Endodermal cell (in vitro differentiated cells): ENCODE results near the gene CACNA2D4. TPM values are rescaled to one million over a fixed set of nuclear protein-coding genes. Genes with fewer than 3 reads are reported as not detected.
A peak's percentile ranks its signal among the peaks of the same experiment; 100 is the strongest.

ENCODE experiments used
- DNase-seq: peaks from one replicate; pipeline ENCODE4 v3.0.0-alpha.2; 2017
- H3K27ac ChIP-seq: 2 replicates; pipeline ENCODE4 v1.5.1; 2013; ENCODE audit warnings: mild to moderate bottlenecking, low read depth, low read length, moderate library complexity
- H3K27me3 ChIP-seq: 2 replicates; pipeline ENCODE4 v1.6.1; 2013; ENCODE audit warnings: mild to moderate bottlenecking, low read length, moderate library complexity; ENCODE audit not compliant: insufficient read depth, control insufficient read depth, poor library complexity, severe bottlenecking
- H3K36me3 ChIP-seq: 2 replicates; pipeline ENCODE4 v1.7.0; 2013; ENCODE audit warnings: mild to moderate bottlenecking, low read length, moderate library complexity; ENCODE audit not compliant: control insufficient read depth, insufficient read depth
- H3K4me1 ChIP-seq: one replicate; pipeline ENCODE4 v1.7.0; 2013; ENCODE audit warnings: low read length; ENCODE audit not compliant: control insufficient read depth, insufficient read depth
- H3K4me3 ChIP-seq: 2 replicates; pipeline ENCODE4 v1.5.1; 2013; ENCODE audit warnings: mild to moderate bottlenecking, low read length, moderate library complexity
- H3K9ac ChIP-seq: 2 replicates; pipeline ENCODE4 v1.6.1; 2013; ENCODE audit warnings: mild to moderate bottlenecking, low read length, moderate library complexity; ENCODE audit not compliant: poor library complexity, severe bottlenecking; ENCODE audit errors: extremely low read depth
- H3K9me3 ChIP-seq: 2 replicates; pipeline ENCODE4 v1.6.1; 2013; ENCODE audit warnings: mild to moderate bottlenecking, low read length, moderate library complexity; ENCODE audit not compliant: control insufficient read depth
- H3K27ac Mint-ChIP-seq: 2 replicates; pipeline ENCODE4 v1.8.0; 2020; ENCODE audit warnings: mixed read lengths
- H3K27me3 Mint-ChIP-seq: 2 replicates; pipeline ENCODE4 v1.8.0; 2021; ENCODE audit warnings: mild to moderate bottlenecking, mixed read lengths; ENCODE audit not compliant: insufficient read depth
- H3K36me3 Mint-ChIP-seq: 2 replicates; pipeline ENCODE4 v1.8.0; 2020; ENCODE audit warnings: low read depth, mixed read lengths
- H3K4me1 Mint-ChIP-seq: 2 replicates; pipeline ENCODE4 v1.8.0; 2020; ENCODE audit warnings: mixed read lengths
- H3K4me3 Mint-ChIP-seq: 2 replicates; pipeline ENCODE4 v1.8.0; 2020; ENCODE audit warnings: mild to moderate bottlenecking, moderate library complexity, mixed read lengths
- H3K9me3 Mint-ChIP-seq: 2 replicates; pipeline ENCODE4 v1.8.0; 2020; ENCODE audit warnings: mild to moderate bottlenecking, mixed read lengths
- CTCF ChIP-seq: fragments of 200-600 bp; sonication (generic); conservative IDR thresholded peaks from 2 replicates; pipeline ENCODE4 v1.5.0; 2021; ENCODE audit warnings: antibody characterized with exemption, mild to moderate bottlenecking
- WGBS, 2 experiments: methylation state at CpG; one replicate each; pipeline versions ENCODE4 v1.1.5 to v1.1.7; 2013; ENCODE audit warnings: missing lambda C conversion rate in 2 of 2, mixed read lengths in 1 of 2; ENCODE audit not compliant: insufficient coverage in 1 of 2, insufficient read length in 1 of 2; 5-methylcytosine and 5-hydroxymethylcytosine counted together
- total RNA-seq, 2 donors: library from RNA; stranded (reverse); fragmentation: NEBNext Ultra II Directional in 1 of 2; extraction: Animal tissue kit (Norgen Biotek cat#: 25700) in 1 of 2; gene quantifications; 2 replicates in 1 of 2; 3 replicates in 1 of 2; pipeline ENCODE4 v1.2.1, GENCODE V29; 2021

The CACNA2D4 gene
- total RNA-seq, 2 donors from 2014 or later = 4.3 to 5.7 TPM

GRCh38 chr12:1778911-1779310, 139.5 kb downstream of the CACNA2D4 start:
- H3K9me3 ChIP-seq = no peaks in the 10 kb centered on the region
- peaks cover 45% of the 10 kb centered on the region for H3K4me1 Mint-ChIP-seq
- no peaks in the 10 kb centered on the region for H3K27me3 Mint-ChIP-seq

GRCh38 chr12:1777798-1778197, 140.7 kb downstream of the CACNA2D4 start:
- Mint-ChIP-seq H3K27ac (no peak overlapping the region), H3K4me3 (no peak overlapping the region), H3K36me3 (peaks cover 45% of the 10 kb centered on the region), H3K4me1 (peaks cover 55% of the 10 kb centered on the region), H3K9me3 (no peaks in the 10 kb centered on the region), H3K27me3 (no peaks in the 10 kb centered on the region)
- Histone ChIP-seq H3K27me3 (no peaks in the 10 kb centered on the region), H3K36me3 (peaks cover 52% of the 10 kb centered on the region), H3K27ac (no peak overlapping the region), H3K4me1 (peaks cover 26% of the 10 kb centered on the region), H3K9ac (no peak overlapping the region), H3K9me3 (no peaks in the 10 kb centered on the region), H3K4me3 (no peak overlapping the region)
- no peak for TF ChIP-seq CTCF
- DNase-seq = no peak
- 93 to 96% methylated on average over 4 to 5 of the region's 5 CpGs for WGBS, 2 experiments

More at GRCh38 chr12:1778911-1779310, 139.5 kb downstream of the CACNA2D4 start:
- Histone ChIP-seq H3K9ac (no peak overlapping the region), H3K27ac (no peak overlapping the region), H3K27me3 (no peaks in the 10 kb centered on the region), H3K4me1 (peaks cover 24% of the 10 kb centered on the region), H3K36me3 (peaks cover 51% of the 10 kb centered on the region), H3K4me3 (no peak overlapping the region)
- Mint-ChIP-seq H3K36me3 (peaks cover 46% of the 10 kb centered on the region), H3K9me3 (no peaks in the 10 kb centered on the region), H3K27ac (no peak overlapping the region), H3K4me3 (no peak overlapping the region)
- WGBS, 2 experiments = 93 to 100% methylated on average over 3 to 4 of the region's 4 CpGs
- TF ChIP-seq CTCF = no peak
- no peak for DNase-seq

- peak overlapping the region; percentile 31 for H3K4me3 ChIP-seq
- 31 to 49% methylated on average over 4 of the region's 4 CpGs for WGBS, 2 experiments
- Mint-ChIP-seq H3K4me3 (no peak overlapping the region), H3K27me3 (no peaks in the 10 kb centered on the region), H3K9me3 (no peaks in the 10 kb centered on the region), H3K36me3 (peaks cover 47% of the 10 kb centered on the region), H3K4me1 (peaks cover 52% of the 10 kb centered on the region), H3K27ac (peak overlapping the region; percentile 32)
- H3K4me1 ChIP-seq = peaks cover 17% of the 10 kb centered on the region
- no peaks in the 10 kb centered on the region for H3K9me3 ChIP-seq
- no peaks in the 10 kb centered on the region for H3K27me3 ChIP-seq
- no peak for TF ChIP-seq CTCF
- peaks cover 55% of the 10 kb centered on the region for H3K36me3 ChIP-seq
- peak overlapping the region; percentile 52 for H3K27ac ChIP-seq
- peak; percentile 67 for DNase-seq
- H3K9ac ChIP-seq = no peak overlapping the region
Measured at GRCh38 chr12:1776170-1776921, 142.1 kb downstream of the CACNA2D4 start.
